Stimulated activated CD8-positive, alpha-beta memory T cell treated with anti-CD3 and anti-CD28 coated beads, Interleukin-7, amount 100 ng/mL, for 24 hours (primary cell): Measurements from ENCODE around the gene IFITM1.
"Not testable (repeated sequence)": the region's sequence is repeated elsewhere in the genome, so short reads cannot be mapped to it uniquely, and the experiment has no call there.

Experiments
- DNase-seq: peaks from one replicate; pipeline ENCODE4 v3.0.0-alpha.2; 2020; ENCODE audit warnings: low read depth

Gene IFITM1

DNA sequence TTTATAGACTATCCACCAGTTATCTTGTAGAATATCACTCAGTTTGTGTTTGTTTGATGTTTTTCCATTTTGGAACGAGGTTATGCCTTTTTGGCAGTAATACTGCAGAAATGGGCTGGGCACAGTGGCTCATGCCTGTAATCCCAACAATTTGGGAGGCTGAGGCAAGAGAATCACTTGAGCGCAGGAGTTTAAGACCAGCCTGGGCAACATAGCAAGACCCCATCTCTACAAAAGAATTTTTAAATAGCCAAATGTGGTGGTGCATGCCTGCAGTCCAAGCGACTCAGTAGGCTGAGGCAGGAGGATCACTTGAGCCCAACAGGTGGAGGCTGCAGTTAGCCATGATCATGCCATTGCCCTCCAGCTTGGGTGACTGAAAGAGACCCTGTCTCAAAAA is 32.7 kb downstream of the IFITM1 start:
- DNase-seq, result no peak

DNA sequence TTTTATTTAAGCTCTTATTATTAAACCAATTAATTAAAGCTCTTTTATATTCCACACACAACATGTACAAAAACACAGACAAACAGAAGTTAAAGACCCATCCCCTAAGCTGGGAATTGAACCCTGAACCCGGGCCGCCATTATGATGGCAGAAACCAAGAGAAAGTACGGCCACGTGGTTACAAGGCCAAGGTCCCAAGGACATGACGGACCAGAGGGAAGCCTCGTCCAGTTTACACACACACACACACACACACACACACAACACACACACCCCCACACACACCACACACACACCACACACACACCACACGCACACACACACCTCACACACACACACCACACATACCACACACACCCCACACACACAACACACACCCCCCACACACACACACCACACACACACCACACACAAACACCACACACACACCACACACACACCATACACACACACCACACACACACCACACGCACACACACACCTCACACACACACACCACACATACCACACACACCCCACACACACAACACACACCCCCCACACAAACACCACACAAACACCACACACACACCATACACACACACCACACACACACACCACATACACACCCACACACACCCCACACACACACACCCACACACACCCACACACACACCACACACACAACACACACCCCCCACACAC is 35.6 kb downstream of the IFITM1 start:
- not testable (repeated sequence) for DNase-seq

DNA sequence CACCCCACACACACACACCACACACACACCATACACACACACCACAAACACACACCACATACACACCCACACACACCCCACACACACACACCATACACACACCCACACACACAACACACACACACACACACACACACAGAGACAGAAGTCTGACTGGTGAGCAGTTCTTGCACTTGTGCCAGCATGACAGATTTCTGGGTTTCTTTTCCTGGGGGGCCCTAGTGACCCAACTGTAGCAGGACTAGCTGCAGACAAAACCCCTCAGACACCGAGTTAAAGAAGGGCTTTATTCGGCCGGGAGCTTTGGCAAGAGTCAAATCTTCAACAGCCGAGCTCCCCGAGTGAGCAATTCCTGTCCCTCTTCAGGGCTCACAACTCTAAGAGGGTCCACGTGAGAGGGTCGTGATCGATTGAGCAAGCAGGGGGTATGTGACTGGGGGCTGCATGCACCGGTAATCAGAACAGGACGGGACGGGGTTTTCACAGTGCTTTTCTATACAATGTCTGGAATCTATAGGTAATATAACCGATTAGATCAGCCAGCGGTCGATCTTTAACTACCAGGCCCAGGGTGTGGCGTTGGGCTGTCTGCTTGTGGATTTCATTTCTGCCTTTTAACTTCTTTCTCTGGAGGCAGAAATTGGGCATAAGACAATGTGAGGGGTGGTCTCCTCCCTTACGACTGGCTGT is 36.3 kb downstream of the IFITM1 start:
- DNase-seq, result not testable (repeated sequence)

DNA sequence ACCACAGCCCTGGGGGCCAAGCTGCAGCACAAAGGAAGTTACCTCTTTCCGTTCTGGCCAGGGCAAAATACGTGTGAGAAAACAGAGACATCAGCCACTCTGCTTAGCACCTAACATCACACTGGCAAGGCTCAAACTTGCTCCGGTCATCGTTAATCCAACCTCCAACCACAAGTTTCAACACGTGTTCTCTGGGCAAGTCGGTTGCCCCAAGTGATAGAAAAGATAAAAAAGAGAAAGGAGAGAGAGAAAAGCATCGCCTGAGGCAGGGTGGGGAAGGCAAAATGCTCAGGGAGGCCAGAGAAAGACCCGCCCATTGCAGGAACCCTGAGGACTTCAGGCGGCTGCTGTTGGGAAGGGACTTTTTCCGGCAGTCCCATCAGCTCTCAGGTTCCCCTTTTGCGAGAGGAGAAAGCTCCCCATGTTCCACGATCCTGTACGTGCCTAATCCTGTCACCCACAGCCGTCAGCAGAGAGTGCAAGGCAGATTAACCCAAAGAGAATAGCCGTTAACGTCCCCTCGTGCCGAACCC is 36.9 kb downstream of the IFITM1 start:
- no peak for DNase-seq

DNA sequence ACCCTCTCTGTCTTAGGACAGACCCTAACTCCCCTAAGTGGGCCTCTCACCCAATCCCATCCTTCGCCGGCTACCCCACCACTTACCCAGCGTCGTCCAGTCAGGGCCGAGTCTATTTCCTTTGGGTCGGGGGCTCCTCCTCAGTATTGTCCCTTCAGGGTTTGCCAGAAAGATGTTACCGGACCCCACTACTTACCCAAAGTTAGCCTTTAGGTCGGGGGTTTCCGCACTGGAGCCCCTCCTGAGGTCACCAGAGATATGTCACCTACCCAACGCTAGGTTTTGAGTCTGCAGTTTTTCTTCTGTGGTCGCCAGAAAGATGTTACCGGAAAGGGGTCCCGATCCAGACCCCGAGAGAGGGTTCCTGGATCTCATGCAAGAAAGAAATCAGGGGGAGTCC is 37.6 kb downstream of the IFITM1 start:
- DNase-seq, result no peak

DNA sequence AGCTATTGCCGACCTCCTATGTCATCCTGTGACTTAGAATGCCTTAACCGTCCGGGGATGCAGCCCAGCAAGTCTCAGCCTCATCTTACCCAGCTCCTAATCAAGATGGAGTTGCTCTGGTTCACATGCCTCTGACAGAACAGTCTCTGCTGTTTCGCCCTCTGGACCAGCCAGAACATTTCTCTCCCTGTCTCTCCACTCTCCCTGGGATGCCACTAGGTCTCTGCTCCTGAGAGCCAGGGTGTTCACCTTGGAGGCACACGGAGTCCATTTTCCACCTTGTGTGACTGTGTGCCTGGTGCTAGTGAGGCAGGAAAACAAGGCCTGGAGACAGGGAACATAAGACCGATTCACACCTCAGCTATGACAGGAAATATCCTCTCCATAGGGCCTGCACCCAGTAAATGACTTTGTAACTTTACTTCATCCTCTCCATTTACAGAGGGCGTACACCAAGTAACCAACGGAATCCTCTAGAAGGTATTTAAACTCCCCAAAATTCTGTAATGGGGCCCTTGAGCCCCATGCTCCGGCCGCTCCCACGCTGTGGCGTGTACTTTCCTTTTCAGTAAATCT is 38.7 kb downstream of the IFITM1 start:
- DNase-seq, result no peak

DNA sequence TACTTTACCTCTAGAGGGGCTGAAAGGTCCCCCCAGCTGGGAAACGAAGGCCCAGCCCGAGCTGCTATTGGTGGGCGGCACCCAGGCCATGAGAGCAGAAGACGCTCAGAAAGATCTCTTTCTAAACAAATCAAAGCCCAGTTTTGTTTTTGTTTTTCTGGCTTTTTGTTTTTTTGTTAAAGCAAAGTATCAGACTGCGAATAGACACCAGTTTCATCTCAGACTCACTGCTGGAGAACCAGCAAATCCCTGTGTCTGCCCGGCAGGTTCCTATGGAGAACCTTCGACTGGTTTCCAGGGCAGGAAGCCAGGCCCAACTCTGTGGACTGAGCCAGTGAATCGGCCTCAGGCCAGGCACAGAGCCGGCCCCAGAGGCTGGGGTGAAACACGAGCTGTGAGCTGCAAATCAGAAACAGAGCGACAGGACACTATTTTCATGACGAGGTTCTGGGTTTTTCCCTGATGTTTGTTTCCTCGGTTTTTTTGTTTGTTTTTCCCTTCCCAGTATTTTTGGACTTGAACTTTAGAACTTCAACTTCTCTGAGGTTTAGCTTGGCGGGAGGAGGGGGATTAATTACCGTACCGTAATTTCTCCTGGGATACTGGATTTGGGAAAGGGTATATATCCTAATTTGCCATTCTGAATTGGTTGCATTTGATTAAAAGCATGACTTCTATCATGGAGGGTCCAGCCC is 39.5 kb downstream of the IFITM1 start:
- DNase-seq, result no peak

DNA sequence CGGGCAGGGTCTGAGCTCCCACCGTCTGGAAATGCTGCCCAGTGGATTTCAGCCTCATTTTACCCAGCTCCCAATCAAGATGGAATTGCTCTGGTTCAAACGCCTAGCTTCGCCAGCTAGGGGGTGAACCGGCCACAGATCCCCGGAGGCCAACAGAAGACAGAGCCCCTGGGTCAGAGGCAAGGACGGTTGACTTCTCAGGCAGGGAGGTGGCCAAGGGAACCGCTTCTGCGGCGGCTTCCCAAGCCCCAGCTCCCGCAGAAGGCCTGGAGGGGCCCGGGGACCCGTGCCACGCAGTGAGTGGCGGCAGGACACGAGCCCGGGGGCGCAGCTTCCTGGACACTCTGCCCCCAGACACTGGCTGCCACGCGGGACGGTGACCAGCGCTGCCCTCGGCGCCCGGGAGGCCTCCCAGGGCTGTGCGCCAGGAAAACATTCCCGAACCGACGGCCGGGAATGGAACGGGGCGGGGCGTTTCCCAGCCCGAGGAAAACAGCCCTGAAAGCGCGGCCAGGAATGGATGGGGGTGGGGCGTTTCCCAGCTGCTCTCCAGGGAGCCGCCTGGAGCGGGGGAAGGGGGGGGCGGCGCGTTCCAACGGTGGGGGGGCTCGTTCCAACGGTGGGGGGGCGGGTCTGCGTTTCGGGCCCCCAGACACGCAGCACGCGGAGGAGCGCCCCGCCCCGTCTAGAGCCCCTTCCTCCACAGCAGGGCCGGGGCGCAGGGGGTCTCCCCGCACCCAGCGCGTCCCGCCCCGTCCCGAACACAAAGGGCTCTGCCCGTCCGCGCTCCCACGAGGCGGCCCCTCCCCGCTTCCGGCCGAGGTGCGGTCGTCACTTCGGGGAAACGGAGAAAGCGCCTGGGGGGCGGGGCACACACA is 42.0 kb downstream of the IFITM1 start:
- peak; percentile 66 for DNase-seq

DNA sequence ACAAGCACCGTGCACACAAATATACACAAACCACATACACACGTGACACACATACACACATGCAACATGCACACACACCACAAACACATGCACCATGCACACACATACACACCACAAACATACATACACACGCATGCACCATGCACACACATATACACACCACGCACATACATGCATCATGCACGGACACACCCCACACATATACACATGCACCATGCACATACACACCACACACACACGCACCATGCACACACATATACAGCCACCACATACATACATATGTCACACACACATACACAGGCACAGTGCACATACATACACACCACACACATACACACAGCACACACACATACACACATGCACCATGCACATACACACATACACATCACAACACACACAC is 42.8 kb downstream of the IFITM1 start:
- DNase-seq, result no peak

DNA sequence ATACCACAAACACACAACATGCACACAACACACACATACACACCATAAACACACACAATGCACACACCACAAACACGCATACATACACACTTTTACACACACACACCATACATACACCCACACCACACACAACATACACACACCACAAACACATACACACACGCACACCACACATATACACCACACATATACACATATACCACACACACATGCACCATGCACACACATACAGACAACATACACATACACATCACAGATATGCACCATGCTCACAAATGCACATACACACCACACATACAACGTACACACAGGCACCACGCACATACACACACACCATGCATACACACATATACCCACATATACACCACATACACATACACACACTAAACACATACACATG is 43.7 kb downstream of the IFITM1 start:
- no peak for DNase-seq

DNA sequence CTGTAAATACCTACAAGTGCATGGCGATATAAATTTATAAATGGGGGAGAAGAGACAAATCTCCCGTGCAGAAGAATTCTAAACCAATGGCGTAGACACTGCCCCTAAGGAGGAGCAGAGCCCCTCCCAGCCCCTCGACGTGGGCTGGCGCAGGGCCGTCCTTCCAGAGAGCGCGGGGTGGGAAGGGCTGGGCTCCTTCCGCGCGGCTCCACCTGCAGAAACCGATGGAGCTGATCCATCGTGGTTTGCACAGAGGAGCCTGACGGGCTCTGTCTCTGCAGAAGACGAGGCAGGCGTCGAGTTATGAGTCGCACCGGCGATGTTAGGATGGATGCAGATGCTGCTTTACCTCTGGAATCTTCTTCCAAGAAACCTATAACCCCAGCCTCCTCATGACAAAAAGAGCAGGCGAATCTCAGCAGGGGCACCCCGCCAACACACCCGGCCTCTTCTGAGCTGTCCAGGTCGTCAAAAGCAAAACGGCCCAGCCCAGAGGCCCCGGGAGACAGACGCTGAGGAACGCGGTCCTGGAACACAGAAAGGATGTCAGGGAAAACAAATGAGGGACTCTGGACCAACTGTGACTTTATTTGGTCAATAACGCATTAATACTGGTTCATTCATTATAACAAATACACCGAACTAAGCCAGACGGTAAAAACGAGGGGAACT is 44.4 kb downstream of the IFITM1 start:
- DNase-seq, result no peak

DNA sequence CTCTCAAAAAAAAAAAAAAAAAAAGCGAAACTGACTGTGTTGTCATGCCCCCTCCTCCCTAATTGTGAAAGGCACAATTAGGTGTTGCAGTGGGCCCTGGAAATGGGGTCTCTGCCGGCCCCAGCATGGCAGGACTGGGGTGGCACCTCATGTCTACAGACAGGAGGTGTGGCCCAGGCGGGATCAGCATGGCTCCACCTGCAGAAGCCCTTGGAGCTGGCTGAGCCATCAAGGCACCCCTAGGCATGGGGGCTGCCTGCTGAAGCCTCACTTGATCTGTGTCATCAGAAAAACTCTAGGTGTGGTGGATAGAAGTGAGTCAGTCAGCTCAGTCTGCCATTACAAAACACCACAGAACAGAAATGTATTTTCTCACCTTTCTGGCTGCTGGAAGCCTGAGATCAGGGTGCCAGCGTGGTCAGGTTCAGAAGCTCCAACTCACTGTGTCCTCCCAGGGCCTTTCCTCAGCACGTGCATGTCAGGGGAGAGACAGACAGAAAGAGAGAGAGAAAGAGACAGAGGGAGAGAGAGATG is 45.4 kb downstream of the IFITM1 start:
- DNase-seq, result peak; percentile 17

DNA sequence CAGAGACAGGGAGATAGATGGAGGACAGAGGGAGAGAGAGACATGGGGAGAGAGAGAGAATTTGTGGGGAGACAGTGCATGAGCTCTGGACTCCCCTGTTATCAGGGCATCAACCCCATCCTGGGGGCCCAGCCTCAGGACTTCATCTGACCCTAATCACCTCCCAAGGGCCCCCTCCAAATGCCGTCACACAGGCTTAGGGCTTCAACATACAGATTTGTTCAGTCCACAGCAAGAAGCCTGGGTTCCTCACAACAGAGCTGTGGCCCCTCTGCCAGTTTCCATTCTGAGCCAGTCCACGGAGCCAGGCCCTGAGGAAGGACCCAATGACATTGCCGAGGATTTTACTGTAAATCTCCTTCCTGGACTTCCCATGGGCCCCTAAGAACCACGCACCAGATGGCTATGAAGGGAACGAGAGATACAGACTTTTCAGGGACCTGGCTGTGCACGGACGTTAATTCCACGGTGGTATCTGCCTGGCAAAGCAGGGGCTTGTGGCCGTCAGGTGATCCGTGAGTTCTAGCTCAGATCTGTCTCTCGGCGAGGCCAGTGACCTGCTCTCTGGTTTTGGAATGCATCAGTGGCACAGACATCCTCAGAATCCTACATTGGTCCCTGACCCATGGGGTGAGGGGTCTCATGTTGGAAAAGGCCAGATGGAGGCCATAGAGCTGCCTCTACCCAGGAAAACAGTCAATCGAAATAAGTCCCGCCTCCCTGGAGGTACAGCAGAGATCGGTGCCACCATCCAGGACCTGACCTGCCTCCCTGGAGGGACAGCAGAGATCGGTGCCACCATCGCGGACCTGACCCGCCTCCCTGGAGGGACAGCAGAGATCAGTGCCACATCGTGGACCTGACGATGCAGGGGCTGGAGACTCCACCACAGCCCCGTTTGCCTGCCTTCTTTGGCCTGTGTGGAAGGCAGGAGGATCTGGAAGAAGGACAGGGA is 46.8 kb downstream of the IFITM1 start:
- no peak for DNase-seq

DNA sequence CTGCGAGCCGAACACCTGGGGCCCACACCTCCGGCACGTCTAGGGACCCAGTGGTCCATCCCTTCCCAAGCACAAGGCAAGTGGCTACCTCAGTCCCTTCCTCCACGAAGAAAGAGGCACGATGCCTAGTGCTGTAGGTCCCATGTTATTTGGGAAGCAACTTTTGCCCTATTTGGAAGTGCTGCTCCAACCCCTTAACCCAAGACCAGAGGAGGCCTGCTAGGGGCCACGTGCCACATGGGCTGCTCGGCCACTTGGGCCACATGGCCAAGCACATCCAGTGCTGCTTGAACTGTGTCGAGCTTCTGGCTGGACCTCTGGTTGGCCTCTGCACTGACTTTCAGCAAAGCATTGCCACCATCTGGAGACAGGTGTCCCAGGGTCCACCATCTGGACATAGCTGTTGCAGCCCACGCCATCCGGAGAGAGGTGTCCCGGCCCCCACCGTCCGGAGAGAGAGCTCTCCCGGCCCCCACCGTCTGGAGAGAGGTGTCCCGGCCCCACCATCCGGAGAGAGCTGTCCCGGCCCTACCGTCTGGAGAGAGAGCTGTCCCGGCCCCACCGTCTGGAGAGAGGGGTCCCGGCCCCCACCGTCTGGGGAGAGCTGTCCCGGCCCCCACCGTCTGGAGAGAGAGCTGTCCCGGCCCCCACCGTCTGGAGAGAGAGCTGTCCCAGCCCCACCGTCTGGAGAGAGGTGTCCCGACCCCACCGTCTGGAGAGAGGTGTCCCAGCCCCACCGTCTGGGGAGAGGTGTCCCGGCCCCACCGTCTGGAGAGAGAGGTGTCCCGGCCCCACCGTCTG is 49.0 kb downstream of the IFITM1 start:
- DNase-seq, result no peak

DNA sequence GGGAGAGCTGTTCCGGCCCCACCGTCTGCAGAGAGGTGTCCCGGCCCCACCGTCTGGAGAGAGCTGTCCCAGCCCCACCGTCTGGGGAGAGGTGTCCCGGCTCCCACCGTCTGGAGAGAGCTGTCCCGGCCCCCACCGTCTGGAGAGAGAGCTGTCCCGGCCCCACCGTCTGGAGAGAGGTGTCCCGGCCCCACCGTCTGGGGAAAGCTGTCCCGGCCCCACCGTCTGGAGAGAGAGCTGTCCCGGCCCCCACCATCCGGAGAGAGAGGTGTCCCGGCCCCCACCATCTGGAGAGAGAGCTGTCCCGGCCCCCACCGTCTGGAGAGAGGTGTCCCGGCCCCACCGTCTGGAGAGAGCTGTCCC is 49.6 kb downstream of the IFITM1 start:
- DNase-seq, result not testable (repeated sequence)

DNA sequence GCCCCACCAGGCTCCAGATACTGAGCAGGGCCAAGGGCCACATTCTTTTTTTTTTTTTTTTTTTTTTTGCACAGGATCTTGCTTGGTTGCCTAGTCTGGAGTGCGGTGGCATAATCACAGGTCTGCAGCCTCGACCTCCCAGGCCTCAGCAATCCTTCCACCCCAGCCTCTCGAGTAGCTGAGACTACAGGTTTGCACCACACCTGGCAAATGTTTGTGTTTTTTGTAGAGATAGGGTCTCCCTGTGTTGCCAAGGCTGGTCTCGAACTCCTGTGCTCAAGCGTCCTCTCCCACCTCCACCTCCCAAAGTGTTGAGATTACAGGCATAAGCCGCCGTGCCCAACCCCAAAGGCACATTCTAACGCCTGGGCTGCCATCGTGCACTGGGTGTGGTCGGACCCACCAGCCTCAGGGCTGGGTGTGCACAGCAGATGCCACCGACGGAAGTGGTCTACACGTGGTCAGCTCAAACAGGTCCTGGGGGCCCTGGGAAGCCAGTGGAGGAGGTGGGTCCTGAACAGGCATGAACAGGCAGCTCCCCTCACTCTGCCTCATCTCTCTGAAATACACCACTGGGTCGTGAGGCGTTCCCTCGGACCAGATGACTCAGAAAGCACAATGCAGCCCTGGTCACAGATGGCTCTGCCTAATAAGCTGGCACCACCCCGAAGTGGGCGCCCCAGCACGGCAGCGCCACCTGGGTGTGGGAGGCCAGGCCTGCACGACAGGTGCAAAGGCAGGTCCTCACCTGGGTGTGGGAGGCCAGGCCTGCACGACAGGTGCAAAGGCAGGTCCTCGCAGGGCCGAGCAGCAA is 50.3 kb downstream of the IFITM1 start:
- DNase-seq, result no peak
